Measurements from ENCODE around the gene ZNF592.

Gene ZNF592

GRCh38 chr15:84727429-84727828 lies 21.0 kb upstream of the ZNF592 start:
- no peak overlapping the region for H3K4me3 ChIP-seq (ENCODE audit: low read depth, low read length)
- TF ChIP-seq, protein P1, sequence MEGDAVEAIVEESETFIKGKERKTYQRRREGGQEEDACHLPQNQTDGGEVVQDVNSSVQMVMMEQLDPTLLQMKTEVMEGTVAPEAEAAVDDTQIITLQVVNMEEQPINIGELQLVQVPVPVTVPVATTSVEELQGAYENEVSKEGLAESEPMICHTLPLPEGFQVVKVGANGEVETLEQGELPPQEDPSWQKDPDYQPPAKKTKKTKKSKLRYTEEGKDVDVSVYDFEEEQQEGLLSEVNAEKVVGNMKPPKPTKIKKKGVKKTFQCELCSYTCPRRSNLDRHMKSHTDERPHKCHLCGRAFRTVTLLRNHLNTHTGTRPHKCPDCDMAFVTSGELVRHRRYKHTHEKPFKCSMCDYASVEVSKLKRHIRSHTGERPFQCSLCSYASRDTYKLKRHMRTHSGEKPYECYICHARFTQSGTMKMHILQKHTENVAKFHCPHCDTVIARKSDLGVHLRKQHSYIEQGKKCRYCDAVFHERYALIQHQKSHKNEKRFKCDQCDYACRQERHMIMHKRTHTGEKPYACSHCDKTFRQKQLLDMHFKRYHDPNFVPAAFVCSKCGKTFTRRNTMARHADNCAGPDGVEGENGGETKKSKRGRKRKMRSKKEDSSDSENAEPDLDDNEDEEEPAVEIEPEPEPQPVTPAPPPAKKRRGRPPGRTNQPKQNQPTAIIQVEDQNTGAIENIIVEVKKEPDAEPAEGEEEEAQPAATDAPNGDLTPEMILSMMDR (conservative IDR thresholded peaks at IDR 0.05; ENCODE audit: low read depth, low read length), result no peak
- DNase-seq (ENCODE audit: low read depth), result peak; percentile 43

DNA sequence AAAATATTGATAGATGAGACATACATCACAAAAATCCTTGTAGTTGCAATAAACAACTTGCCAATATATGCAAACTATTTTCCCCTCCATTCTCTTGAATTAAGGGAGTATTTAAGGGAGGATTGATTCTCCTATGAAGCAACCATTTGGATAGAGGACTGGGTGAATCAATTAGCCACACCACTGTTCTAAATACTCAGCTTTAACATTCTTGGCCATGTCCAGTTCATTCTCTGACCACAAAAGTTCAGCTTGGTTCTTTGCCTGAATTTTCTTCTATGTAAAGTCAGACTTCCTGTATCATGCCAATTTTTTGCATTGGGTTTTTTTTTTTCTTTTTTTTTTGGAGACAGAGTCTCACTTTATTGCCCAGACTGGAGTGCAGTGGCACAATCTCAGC lies 16.6 kb upstream of the ZNF592 start:
- TF ChIP-seq, protein P1 (conservative IDR thresholded peaks at IDR 0.05; ENCODE audit: low read depth, low read length), result no peak
- H3K4me3 ChIP-seq (ENCODE audit: low read depth, low read length), result no peak overlapping the region
- DNase-seq (ENCODE audit: low read depth), result peak; percentile 87

DNA sequence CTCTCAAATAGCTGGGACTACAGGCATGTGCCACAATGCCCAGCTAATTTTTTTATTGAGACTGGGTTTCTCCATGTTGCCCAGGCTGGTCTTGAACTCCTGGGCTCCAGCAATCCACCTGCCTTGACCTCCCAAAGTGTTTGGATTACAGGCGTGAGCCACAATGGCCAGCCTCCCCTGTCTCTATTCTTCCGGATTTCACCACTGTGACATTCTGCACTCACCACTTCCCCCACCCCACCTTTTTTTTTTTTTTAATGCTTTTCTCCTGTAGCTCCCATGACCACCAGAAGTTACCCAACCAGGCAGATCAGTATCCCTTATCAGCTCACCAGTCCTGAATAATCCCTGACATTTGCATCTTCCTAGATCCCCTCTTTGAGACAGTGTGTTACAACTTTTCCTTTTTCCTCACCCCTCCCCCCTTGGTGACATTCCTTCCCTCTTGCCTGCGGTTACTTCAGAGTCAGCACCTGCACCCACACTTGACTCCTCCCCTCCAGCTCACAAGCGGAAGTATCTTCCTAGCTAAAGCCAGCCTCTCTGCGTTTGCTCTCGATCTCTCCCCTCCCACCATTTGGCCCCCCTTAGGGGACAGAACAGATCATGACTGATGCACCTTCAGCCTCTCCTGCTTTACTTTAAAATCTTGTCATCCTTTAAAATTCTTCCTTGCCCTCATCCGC lies 13.5 kb upstream of the ZNF592 start:
- DNase-seq (ENCODE audit: low read depth), result peak; percentile 67
- TF ChIP-seq, protein P1 (conservative IDR thresholded peaks at IDR 0.05; ENCODE audit: low read depth, low read length), result no peak
- peak overlapping the region; percentile 32 for H3K4me3 ChIP-seq (ENCODE audit: low read depth, low read length)

DNA sequence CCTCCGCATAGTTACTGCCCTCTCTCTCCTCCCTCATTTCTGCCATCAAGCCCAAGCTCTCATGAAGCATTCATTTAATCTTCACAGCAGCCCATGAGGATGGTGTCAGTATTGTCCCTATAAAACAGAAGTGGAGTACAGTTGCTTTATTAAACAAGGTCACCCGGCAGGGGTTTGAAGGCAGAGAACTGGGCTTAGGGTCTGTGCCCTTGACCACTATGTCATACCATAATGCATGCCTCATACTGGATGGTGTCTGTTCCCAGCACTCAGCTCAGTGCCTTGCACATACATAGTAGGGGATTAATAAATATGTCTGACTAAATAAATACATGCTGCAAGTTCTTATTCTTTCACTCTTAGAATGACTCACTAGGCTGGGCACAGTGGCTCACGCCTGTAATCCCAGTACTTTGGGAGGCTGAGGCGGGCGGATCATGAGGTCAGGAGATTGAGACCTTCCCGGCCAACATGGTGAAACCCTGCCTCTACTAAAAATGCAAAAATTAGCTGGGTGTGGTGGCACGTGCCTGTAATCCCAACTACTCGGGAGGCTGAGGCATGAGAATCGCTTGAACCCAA lies 12.8 kb upstream of the ZNF592 start:
- DNase-seq (ENCODE audit: low read depth), result peak; percentile 33
- peak overlapping the region; percentile 32 for H3K4me3 ChIP-seq (ENCODE audit: low read depth, low read length)

GRCh38 chr15:84736375-84736774 lies 12.0 kb upstream of the ZNF592 start:
- no peak for DNase-seq (ENCODE audit: low read depth)
- TF ChIP-seq, protein P1 (conservative IDR thresholded peaks at IDR 0.05; ENCODE audit: low read depth, low read length), result no peak
- H3K4me3 ChIP-seq (ENCODE audit: low read depth, low read length), result no peak overlapping the region

DNA sequence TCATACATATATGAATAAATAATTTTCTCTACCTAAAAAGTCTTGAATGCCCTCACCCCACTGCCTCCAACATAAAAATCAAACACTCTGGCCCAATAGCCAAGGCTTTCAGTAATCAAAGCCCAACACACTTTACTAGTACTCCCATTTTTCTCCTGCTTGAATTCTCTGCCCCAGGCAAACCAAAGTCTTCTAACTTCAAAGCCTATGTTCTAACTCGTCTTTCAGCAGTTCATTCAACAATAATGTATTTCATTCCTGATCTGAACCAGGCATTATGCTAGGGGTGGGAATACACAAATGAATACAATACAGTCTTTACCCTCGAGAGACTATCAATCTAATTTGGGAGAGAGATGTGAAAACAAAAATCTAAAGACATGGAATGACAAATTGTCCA lies 11.4 kb upstream of the ZNF592 start:
- no peak overlapping the region for H3K4me3 ChIP-seq (ENCODE audit: low read depth, low read length)
- TF ChIP-seq, protein P1 (conservative IDR thresholded peaks at IDR 0.05; ENCODE audit: low read depth, low read length), result no peak
- no peak for DNase-seq (ENCODE audit: low read depth)

- no peak for DNase-seq (ENCODE audit: low read depth)
- H3K4me3 ChIP-seq (ENCODE audit: low read depth, low read length), result no peak overlapping the region
- TF ChIP-seq, protein P1 (conservative IDR thresholded peaks at IDR 0.05; ENCODE audit: low read depth, low read length), result no peak
Observed at GRCh38 chr15:84740691-84741090, 7.7 kb upstream of the ZNF592 start.
